HepG2 (cell line): ENCODE data around the gene GPN2. TPM values are rescaled to one million over a fixed set of nuclear protein-coding genes. Genes with fewer than 3 reads are reported as not detected.
A peak's percentile ranks its signal among the peaks of the same experiment; 100 is the strongest.
"Not testable (repeated sequence)": the region's sequence is repeated elsewhere in the genome, so short reads cannot be mapped to it uniquely, and the experiment has no call there.

ENCODE experiments used
- ATAC-seq: fragments of 200-7000 bp; cut with Tn5 transposase; 3 replicates; pipeline ENCODE4 v1.9.1; 2020; ENCODE audit warnings: mild to moderate bottlenecking, moderate library complexity
- BruUV-seq: library from RNA; stranded (reverse); fragments of 400-500 nt; replicated peaks from 2 replicates; lab custom pipeline; 2021; lab: Mats Ljungman, UMichigan
- CTCF ChIA-PET: fragments of 300-600 bp; formaldehyde crosslinking; extraction: SDS; loops from one replicate; lab custom pipeline; 2021; ENCODE audit warnings: low total read pairs, inconsistent platforms, low intra/inter-chr PET ratio; lab: Yijun Ruan, JAX
- POLR2A ChIA-PET: fragments of 350-600 bp; sonication (Branson Sonifier 250); formaldehyde crosslinking; loops from one replicate; lab custom pipeline; 2020; ENCODE audit warnings: antibody characterized with exemption, inconsistent platforms; lab: Yijun Ruan, JAX
- DNase-seq: peaks from one replicate; pipeline ENCODE4 v3.0.0-alpha.2; 2015; ENCODE audit warnings: low spot score
- FAIRE-seq: peaks from 3 replicates; lab custom pipeline; 2011; peaks lifted over from hg19 to GRCh38; lab: Jason Lieb, UNC
- H2AFZ ChIP-seq: one replicate; pipeline ENCODE4 v1.6.1; 2011; ENCODE audit warnings: low read length, inconsistent platforms
- H3K27ac ChIP-seq: fragments of 300-600 bp; 3 replicates; pipeline ENCODE4 v1.8.0; 2011; ENCODE audit warnings: mixed run types, mild to moderate bottlenecking, mixed read lengths, low read length, inconsistent platforms; ENCODE audit not compliant: insufficient read depth; ENCODE audit errors: extremely low read length
- H3K27me3 ChIP-seq, 2 experiments: fragments of 200-600 bp in 1 of 2; 2 replicates in 1 of 2; 3 replicates in 1 of 2; pipeline versions ENCODE4 v1.6.0 to v1.8.0; 2011; ENCODE audit warnings: low read length in 2 of 2, mild to moderate bottlenecking in 2 of 2, moderate library complexity in 2 of 2, inconsistent platforms in 1 of 2; ENCODE audit not compliant: insufficient read depth in 2 of 2, control insufficient read depth in 1 of 2
- H3K36me3 ChIP-seq, 2 experiments: fragments of 200-600 bp in 1 of 2; replicated peaks in 1 of 2; 2 replicates in 1 of 2; 3 replicates in 1 of 2; pipeline versions ENCODE4 v1.5.1 to v1.8.0; 2011; ENCODE audit warnings: low read length in 2 of 2, inconsistent platforms in 1 of 2; ENCODE audit not compliant: insufficient read depth in 2 of 2, control insufficient read depth in 1 of 2
- H3K4me1 ChIP-seq: 2 replicates; pipeline ENCODE4 v1.5.1; 2012; ENCODE audit warnings: low read length, inconsistent platforms; ENCODE audit not compliant: insufficient read depth
- H3K4me2 ChIP-seq: 2 replicates; pipeline ENCODE4 v1.6.0; 2011; ENCODE audit warnings: low read depth, low read length, inconsistent platforms
- H3K4me3 ChIP-seq, 3 experiments: fragments of 200-600 bp in 1 of 3; sonication (generic), shearing (Covaris generic) in 1 of 3; replicated peaks in 1 of 3; 2 replicates each; pipeline ENCODE4 v1.5.1; 2011 to 2016; ENCODE audit warnings: low read length in 3 of 3, inconsistent platforms in 2 of 3, low read depth in 2 of 3, mild to moderate bottlenecking in 2 of 3, control low read depth in 1 of 3, mixed read lengths in 1 of 3; ENCODE audit not compliant: insufficient read depth in 1 of 3
- H3K79me2 ChIP-seq: one replicate; pipeline ENCODE4 v1.6.1; 2011; ENCODE audit warnings: low read length, inconsistent platforms; ENCODE audit not compliant: insufficient read depth
- H3K9ac ChIP-seq: 2 replicates; pipeline ENCODE4 v1.6.0; 2011; ENCODE audit warnings: mild to moderate bottlenecking, low read depth, low read length, inconsistent platforms; ENCODE audit not compliant: insufficient read depth
- H3K9me3 ChIP-seq: 2 replicates; pipeline ENCODE4 v1.5.1; 2012; ENCODE audit warnings: mild to moderate bottlenecking, low read length
- H4K20me1 ChIP-seq: 2 replicates; pipeline ENCODE4 v1.6.0; 2011; ENCODE audit warnings: inconsistent platforms, mild to moderate bottlenecking, low read length, moderate library complexity; ENCODE audit not compliant: insufficient read depth
- EP300 ChIP-seq, 3 experiments: sonication (generic) in 1 of 3; formaldehyde crosslinking in 1 of 3; IDR thresholded peaks; 2 replicates each; pipeline versions ENCODE4 v1.5.1 to v1.6.1; 2011 to 2020; ENCODE audit warnings: low read depth in 2 of 3, low read length in 2 of 3, borderline replicate concordance in 1 of 3, improper control_type of control experiment in 1 of 3, mild to moderate bottlenecking in 1 of 3, missing genetic modification reagents in 1 of 3, moderate library complexity in 1 of 3
- FOXA3 ChIP-seq: IDR thresholded peaks from 2 replicates; pipeline ENCODE4 v1.6.1; 2016; ENCODE audit warnings: missing genetic modification reagents, missing compliant biosample characterization
- FOXK1 ChIP-seq: sonication (generic); formaldehyde crosslinking; IDR thresholded peaks from 2 replicates; pipeline ENCODE4 v1.4.0; 2020; ENCODE audit warnings: low read depth, missing genetic modification reagents, borderline replicate concordance
- MIXL1 ChIP-seq: IDR thresholded peaks from 2 replicates; pipeline ENCODE4 v1.6.1; 2016
- MLXIP ChIP-seq: sonication (generic); formaldehyde crosslinking; IDR thresholded peaks from 2 replicates; pipeline ENCODE4 v1.9.0; 2021; ENCODE audit warnings: missing genetic modification reagents, borderline replicate concordance
- NR2F6 ChIP-seq, 2 experiments: IDR thresholded peaks; 2 replicates each; pipeline ENCODE4 v1.6.1; 2016; ENCODE audit warnings: antibody characterized with exemption in 1 of 2, mild to moderate bottlenecking in 1 of 2
- PAF1 ChIP-seq: IDR thresholded peaks from 2 replicates; pipeline ENCODE4 v1.6.1; 2016; ENCODE audit warnings: missing genetic modification reagents, missing compliant biosample characterization
- SALL2 ChIP-seq: sonication (generic); formaldehyde crosslinking; IDR thresholded peaks from 2 replicates; pipeline ENCODE4 v1.8.1; 2023; ENCODE audit warnings: mild to moderate bottlenecking, missing genetic modification reagents, inconsistent platforms
- ZNF367 ChIP-seq: sonication (generic); formaldehyde crosslinking; IDR thresholded peaks from 2 replicates; pipeline ENCODE4 v1.4.0; 2020; ENCODE audit warnings: missing genetic modification reagents, borderline replicate concordance
- ZNF652 ChIP-seq: IDR thresholded peaks from 2 replicates; pipeline ENCODE4 v1.6.1; 2016; ENCODE audit warnings: low read depth, borderline replicate concordance
- ZNF761 ChIP-seq: sonication (generic); formaldehyde crosslinking; conservative IDR thresholded peaks from 2 replicates; pipeline ENCODE4 v1.4.0; 2020; ENCODE audit warnings: mild to moderate bottlenecking, missing genetic modification reagents
- ZNF891 ChIP-seq: sonication (generic); formaldehyde crosslinking; IDR thresholded peaks from 2 replicates; pipeline ENCODE4 v1.5.0; 2020; ENCODE audit warnings: mild to moderate bottlenecking, missing genetic modification reagents
- WGBS: methylation state at CpG from one replicate; pipeline ENCODE4 v1.1.6; 2017; ENCODE audit warnings: low lambda C conversion rate; 5-methylcytosine and 5-hydroxymethylcytosine counted together
- in situ Hi-C: cut with HindIII; loops from 2 replicates; pipeline ENCODE4 v1.10.0; 2017; ENCODE audit warnings: low pct_unique_long_range_greater_than_20kb; ENCODE audit not compliant: extremely low pct_ligation_motif_present
- intact Hi-C: fragments of 100-400 bp; cut with micrococcal nuclease; formaldehyde crosslinking; loops from one replicate; pipeline ENCODE4 v1.10.0; 2022; ENCODE audit not compliant: unreplicated experiment
- polyA plus RNA-seq, 8 experiments: library from polyadenylated mRNA; depleted of rRNA in 3 of 8; stranded (reverse) in 7 of 8; unstranded in 1 of 8; fragments of >200 nt; fragmentation: Illumina TruSeq in 4 of 8; extraction: Trizol in 4 of 8; gene quantifications; 2 replicates each; pipeline versions ENCODE4 v1.2.1 to v1.2.3, GENCODE V29; 2011 to 2016; ENCODE audit warnings: low read depth in 4 of 8, missing spikeins in 1 of 8, mixed read lengths in 1 of 8; ENCODE audit not compliant: insufficient read depth in 1 of 8
- total RNA-seq, 5 experiments: library from RNA; depleted of rRNA; stranded (reverse); fragments of >200 nt; fragmentation: Illumina TruSeq; extraction: Trizol; gene quantifications; 2 replicates each; pipeline ENCODE4 v1.2.3, GENCODE V29; 2016; ENCODE audit warnings: low read depth in 1 of 5
- TF ChIP-seq, protein P1 (sequence below): sonication (generic); formaldehyde crosslinking; conservative IDR thresholded peaks from 2 replicates; pipeline ENCODE4 v1.4.0; 2020; ENCODE audit warnings: mild to moderate bottlenecking, missing genetic modification reagents, moderate library complexity
- TF ChIP-seq, protein P2 (sequence below), 2 experiments: sonication (generic) in 1 of 2; formaldehyde crosslinking in 1 of 2; IDR thresholded peaks; 2 replicates each; pipeline versions ENCODE4 v1.5.1 to v1.6.1; 2011 to 2020; ENCODE audit warnings: borderline replicate concordance in 1 of 2, low read depth in 1 of 2, low read length in 1 of 2, mild to moderate bottlenecking in 1 of 2, missing genetic modification reagents in 1 of 2, moderate library complexity in 1 of 2

GPN2 gene
- total and polyA plus RNA-seq, 2 of the 13 experiments (the other 11 are each of a cell fraction or from before 2014, with no cell fraction given), result 19.3 to 38.9 TPM

DNA sequence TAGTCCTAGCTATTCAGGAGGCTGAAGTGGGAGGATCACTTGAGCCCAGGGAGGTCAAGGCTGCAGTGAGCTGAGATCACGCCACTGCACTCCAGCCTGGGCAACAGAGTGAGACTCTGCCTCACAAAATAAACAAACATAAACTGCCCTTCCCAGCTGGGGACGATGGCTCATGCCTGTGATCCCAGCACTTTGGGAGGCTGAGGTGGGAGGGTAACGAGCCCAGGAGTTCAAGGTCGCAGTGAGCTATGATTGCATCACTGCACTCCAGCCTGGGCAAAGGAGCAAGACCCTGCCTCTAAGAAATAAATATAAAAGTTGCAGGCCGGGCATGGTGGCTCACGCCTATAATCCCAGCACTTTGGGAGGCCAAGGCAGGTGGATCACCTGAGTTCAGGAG is 8.5 kb downstream of the GPN2 start (continued):
- TF ChIP-seq FOXK1 (CRISPR knock-in tag) (peak; percentile 83; the same call in 1 of the 2 replicates), EP300 (IDR thresholded peaks at IDR 0.05; ENCODE audit: low read depth in 2 of 2, low read length in 2 of 2) (peak in 1 of 2 experiments; percentile 49; a peak in 1 of 4 replicates), ZNF652 (CRISPR knock-in tag) (peak; percentile 32; the same call in 1 of the 2 replicates), FOXA3 (CRISPR knock-in tag) (peak; percentile 81), NR2F6 (IDR thresholded peaks at IDR 0.05) (peak; percentile 79), NR2F6 (CRISPR knock-in tag; IDR thresholded peaks at IDR 0.05) (peak; percentile 90), MIXL1 (CRISPR knock-in tag) (peak; percentile 66; the same call in 1 of the 2 replicates)
- not testable (repeated sequence) for TF ChIP-seq EP300 (CRISPR knock-in tag; IDR thresholded peaks at IDR 0.05; ENCODE audit: borderline replicate concordance)
- TF ChIP-seq, protein P1, sequence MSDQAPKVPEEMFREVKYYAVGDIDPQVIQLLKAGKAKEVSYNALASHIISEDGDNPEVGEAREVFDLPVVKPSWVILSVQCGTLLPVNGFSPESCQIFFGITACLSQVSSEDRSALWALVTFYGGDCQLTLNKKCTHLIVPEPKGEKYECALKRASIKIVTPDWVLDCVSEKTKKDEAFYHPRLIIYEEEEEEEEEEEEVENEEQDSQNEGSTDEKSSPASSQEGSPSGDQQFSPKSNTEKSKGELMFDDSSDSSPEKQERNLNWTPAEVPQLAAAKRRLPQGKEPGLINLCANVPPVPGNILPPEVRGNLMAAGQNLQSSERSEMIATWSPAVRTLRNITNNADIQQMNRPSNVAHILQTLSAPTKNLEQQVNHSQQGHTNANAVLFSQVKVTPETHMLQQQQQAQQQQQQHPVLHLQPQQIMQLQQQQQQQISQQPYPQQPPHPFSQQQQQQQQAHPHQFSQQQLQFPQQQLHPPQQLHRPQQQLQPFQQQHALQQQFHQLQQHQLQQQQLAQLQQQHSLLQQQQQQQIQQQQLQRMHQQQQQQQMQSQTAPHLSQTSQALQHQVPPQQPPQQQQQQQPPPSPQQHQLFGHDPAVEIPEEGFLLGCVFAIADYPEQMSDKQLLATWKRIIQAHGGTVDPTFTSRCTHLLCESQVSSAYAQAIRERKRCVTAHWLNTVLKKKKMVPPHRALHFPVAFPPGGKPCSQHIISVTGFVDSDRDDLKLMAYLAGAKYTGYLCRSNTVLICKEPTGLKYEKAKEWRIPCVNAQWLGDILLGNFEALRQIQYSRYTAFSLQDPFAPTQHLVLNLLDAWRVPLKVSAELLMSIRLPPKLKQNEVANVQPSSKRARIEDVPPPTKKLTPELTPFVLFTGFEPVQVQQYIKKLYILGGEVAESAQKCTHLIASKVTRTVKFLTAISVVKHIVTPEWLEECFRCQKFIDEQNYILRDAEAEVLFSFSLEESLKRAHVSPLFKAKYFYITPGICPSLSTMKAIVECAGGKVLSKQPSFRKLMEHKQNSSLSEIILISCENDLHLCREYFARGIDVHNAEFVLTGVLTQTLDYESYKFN (CRISPR knock-in tag), result peak; percentile 74

- H3K4me1 ChIP-seq, result peaks cover 40% of the 10 kb centered on the region
- ChIA-PET CTCF (no interaction called here), POLR2A (interaction anchor here (1.3 kb wide), 1 partner anchor 34 kb away, joined by 3 read pairs; the partner anchor contains the start of gene NR0B2)
Measured at GRCh38 chr1:26879793-26880192, 10.3 kb downstream of the GPN2 start.

More at GRCh38 chr1:26879793-26880192, 10.3 kb downstream of the GPN2 start:
- BruUV-seq, result no TSS peak
- H3K79me2 ChIP-seq, result no peaks in the 10 kb centered on the region
- intact Hi-C loops, result loop anchor here (5.0 to 10.0 kb wide), 2 partner anchors 67 to 275 kb away; no protein-coding TSS in a partner anchor
- no peak for ATAC-seq
- TF ChIP-seq, protein P2, sequence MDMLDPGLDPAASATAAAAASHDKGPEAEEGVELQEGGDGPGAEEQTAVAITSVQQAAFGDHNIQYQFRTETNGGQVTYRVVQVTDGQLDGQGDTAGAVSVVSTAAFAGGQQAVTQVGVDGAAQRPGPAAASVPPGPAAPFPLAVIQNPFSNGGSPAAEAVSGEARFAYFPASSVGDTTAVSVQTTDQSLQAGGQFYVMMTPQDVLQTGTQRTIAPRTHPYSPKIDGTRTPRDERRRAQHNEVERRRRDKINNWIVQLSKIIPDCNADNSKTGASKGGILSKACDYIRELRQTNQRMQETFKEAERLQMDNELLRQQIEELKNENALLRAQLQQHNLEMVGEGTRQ (IDR thresholded peaks at IDR 0.05; ENCODE audit: low read depth, low read length), result no peak
- TF ChIP-seq, protein P2 (CRISPR knock-in tag; IDR thresholded peaks at IDR 0.05; ENCODE audit: borderline replicate concordance), result no peak
- no peak for TF ChIP-seq PAF1
- no peak for TF ChIP-seq ZNF367 (CRISPR knock-in tag)
- no peak for TF ChIP-seq MLXIP (CRISPR knock-in tag)
- no peak for TF ChIP-seq SALL2 (CRISPR knock-in tag)
- TF ChIP-seq ZNF891 (CRISPR knock-in tag), result no peak
- TF ChIP-seq ZNF761 (CRISPR knock-in tag), result no peak
- TF ChIP-seq, all 625 proteins: peak for 0
- H3K36me3 ChIP-seq, result peaks cover 18 to 49% of the 10 kb centered on the region in 2 experiments
- DNase-seq (no peak), FAIRE-seq (no peak)
- H3K9me3 ChIP-seq, result no peaks in the 10 kb centered on the region
- H2AFZ ChIP-seq, result no peak overlapping the region
- no peaks in the 10 kb centered on the region for H4K20me1 ChIP-seq
- in situ Hi-C loops, result no loop called here
- WGBS, result 90% methylated on average over 4 of the region's 4 CpGs
- H3K4me2 ChIP-seq, result no peak overlapping the region
- no peaks in the 10 kb centered on the region for H3K27me3 ChIP-seq
- H3K4me3 ChIP-seq, result no peak overlapping the region
- H3K9ac ChIP-seq, result no peak overlapping the region
- no peak overlapping the region for H3K27ac ChIP-seq
